ENCODE measurements around the gene INHA. TPM values are rescaled to one million over a fixed set of nuclear protein-coding genes. Genes with fewer than 3 reads are reported as not detected.

INHA gene
- polyA plus RNA-seq, 1 experiment = 0.12 TPM

DNA sequence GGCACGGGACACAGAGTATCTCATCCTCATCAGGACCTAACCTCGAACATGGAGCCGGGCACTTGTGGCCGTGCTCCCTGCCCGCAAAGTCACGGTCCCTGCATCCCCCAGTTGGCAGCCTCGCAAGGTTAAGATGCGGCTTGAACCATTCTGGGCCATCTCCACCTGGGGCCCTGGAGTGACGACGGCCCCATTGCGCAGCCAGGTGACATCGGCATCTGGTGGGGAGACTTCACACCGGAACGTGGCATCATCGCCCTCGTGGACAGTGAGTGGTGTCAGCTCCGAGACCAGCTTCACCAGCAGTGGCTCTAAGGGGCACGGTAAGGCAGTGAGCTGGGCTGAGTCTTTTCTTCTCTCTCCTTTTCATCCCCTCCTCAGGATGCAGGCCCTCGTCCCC is 15.7 kb upstream of the INHA start:
- Histone ChIP-seq H3K4me3 (ENCODE audit: low read depth, low read length) (no peak overlapping the region), H3K9me3 (ENCODE audit: control insufficient read depth, insufficient read depth, low read length) (peaks cover 4% of the 10 kb centered on the region; the same call in 1 of the 2 replicates), H3K27me3 (ENCODE audit: control insufficient read depth, insufficient read depth, low read length) (peaks cover 9% of the 10 kb centered on the region), H3K27ac (ENCODE audit: low read depth, low read length) (no peak overlapping the region)
- ChIA-PET POLR2A (no interaction called here), CTCF (no interaction called here)
- TF ChIP-seq, protein P1, sequence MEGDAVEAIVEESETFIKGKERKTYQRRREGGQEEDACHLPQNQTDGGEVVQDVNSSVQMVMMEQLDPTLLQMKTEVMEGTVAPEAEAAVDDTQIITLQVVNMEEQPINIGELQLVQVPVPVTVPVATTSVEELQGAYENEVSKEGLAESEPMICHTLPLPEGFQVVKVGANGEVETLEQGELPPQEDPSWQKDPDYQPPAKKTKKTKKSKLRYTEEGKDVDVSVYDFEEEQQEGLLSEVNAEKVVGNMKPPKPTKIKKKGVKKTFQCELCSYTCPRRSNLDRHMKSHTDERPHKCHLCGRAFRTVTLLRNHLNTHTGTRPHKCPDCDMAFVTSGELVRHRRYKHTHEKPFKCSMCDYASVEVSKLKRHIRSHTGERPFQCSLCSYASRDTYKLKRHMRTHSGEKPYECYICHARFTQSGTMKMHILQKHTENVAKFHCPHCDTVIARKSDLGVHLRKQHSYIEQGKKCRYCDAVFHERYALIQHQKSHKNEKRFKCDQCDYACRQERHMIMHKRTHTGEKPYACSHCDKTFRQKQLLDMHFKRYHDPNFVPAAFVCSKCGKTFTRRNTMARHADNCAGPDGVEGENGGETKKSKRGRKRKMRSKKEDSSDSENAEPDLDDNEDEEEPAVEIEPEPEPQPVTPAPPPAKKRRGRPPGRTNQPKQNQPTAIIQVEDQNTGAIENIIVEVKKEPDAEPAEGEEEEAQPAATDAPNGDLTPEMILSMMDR (IDR thresholded peaks at IDR 0.05; ENCODE audit: low read depth, low read length) = no peak
- no peak for DNase-seq (ENCODE audit: low read depth, low spot score)

DNA sequence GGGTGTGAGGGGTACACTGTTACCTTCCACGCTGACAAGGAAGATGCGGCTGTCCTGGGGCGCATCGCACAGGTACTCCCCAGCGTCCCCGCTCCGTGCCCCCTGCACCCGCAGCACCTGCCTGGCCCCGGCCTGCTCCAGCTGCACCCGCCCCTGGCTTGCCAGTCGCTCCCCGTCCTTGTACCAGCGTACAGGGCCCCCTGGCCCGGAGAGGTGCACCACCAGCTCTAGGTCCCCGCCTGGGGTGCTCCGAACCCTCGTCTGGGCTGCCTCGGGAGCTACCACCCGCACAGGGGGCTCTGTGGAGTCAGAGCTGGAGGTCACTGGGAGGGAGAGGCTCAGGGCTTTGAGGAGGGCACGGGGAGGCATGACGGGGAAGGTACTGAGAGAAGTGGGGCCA is 14.8 kb upstream of the INHA start:
- no peak overlapping the region for H3K4me3 ChIP-seq (ENCODE audit: low read depth, low read length)
- TF ChIP-seq, protein P1 (IDR thresholded peaks at IDR 0.05; ENCODE audit: low read depth, low read length) = no peak
- no peak overlapping the region for H3K27ac ChIP-seq (ENCODE audit: low read depth, low read length)
- ChIA-PET CTCF (no interaction called here), POLR2A (interaction anchor here (1.6 kb wide), 1 partner anchor 14 kb away, joined by 5 read pairs; the partner anchor contains the start of genes CHPF and TMEM198)
- peaks cover 9% of the 10 kb centered on the region for H3K27me3 ChIP-seq (ENCODE audit: control insufficient read depth, insufficient read depth, low read length)
- DNase-seq (ENCODE audit: low read depth, low spot score) = no peak
- peaks cover 4% of the 10 kb centered on the region; the same call in 1 of the 2 replicates for H3K9me3 ChIP-seq (ENCODE audit: control insufficient read depth, insufficient read depth, low read length)

- no peak for DNase-seq (ENCODE audit: low read depth, low spot score)
- TF ChIP-seq, protein P1 (IDR thresholded peaks at IDR 0.05; ENCODE audit: low read depth, low read length) = no peak
- peaks cover 8% of the 10 kb centered on the region for H3K27me3 ChIP-seq (ENCODE audit: control insufficient read depth, insufficient read depth, low read length)
- H3K9me3 ChIP-seq (ENCODE audit: control insufficient read depth, insufficient read depth, low read length) = peaks cover 4% of the 10 kb centered on the region; the same call in 1 of the 2 replicates
- ChIA-PET CTCF (interaction anchor here (0.5 to 2.2 kb wide), 2 partner anchors 17 to 84 kb away, joined by 5 to 9 read pairs; no protein-coding TSS in a partner anchor), POLR2A (interaction anchor here (0.6 to 1.6 kb wide), 2 partner anchors 14 to 120 kb away, joined by 4 to 5 read pairs; partner anchors contain the start of genes CHPF and TMEM198)
- no peak overlapping the region for H3K4me3 ChIP-seq (ENCODE audit: low read depth, low read length)
- H3K27ac ChIP-seq (ENCODE audit: low read depth, low read length) = no peak overlapping the region
These were observed 14.0 kb upstream of the INHA start for GRCh38 chr2:219557791-219558785.

DNA sequence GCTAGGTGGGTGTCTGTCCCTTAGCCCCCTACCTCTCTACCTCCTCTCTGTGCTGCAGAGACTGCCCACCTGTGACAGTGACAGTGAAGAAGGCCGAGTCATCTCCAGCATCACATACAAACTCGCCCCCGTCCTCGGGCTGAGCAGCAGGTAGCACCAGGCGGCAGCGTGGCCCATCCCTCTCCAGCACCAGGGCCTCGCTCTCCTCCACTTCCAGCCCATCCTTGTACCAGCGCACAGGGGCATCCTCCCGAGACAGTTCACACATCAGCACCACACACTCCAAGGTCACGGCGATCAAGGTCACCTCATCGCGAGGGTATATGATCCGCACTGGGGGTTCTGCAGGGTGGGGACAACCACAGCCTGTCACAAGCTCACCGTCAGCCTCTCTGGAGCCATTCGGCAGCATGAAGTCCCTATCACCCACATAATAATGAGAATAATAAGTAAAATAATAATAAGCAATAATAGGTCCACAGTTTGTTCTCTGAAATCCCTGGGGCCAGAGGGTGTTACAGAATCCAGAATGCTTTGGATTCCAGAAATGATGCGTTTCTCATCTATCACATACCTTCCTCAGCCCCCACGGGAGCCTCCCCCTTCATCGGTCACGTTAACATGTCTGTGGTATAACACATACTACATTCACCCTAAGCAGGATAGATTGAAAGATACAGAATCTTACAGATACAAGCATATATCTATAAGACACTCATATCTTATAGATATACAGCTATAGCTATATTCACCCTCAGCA is 12.8 kb upstream of the INHA start:
- ChIA-PET POLR2A (interaction anchor here (1.6 to 2.3 kb wide), 2 partner anchors 12 to 38 kb away, joined by 7 to 13 read pairs; partner anchors contain the start of genes INHA, OBSL1 and STK11IP), CTCF (interaction anchor here (0.5 to 3.7 kb wide), 35 partner anchors 8 to 1307 kb away, joined by 3 to 38 read pairs (median 4); partner anchors contain the start of genes CHPF, GMPPA, INHA and OBSL1)
- DNase-seq (ENCODE audit: low read depth, low spot score) = no peak
- peaks cover 5% of the 10 kb centered on the region for H3K27me3 ChIP-seq (ENCODE audit: control insufficient read depth, insufficient read depth, low read length)
- no peak overlapping the region for H3K27ac ChIP-seq (ENCODE audit: low read depth, low read length)
- peaks cover 4% of the 10 kb centered on the region; the same call in 1 of the 2 replicates for H3K9me3 ChIP-seq (ENCODE audit: control insufficient read depth, insufficient read depth, low read length)
- no peak overlapping the region for H3K4me3 ChIP-seq (ENCODE audit: low read depth, low read length)
- TF ChIP-seq, protein P1 (IDR thresholded peaks at IDR 0.05; ENCODE audit: low read depth, low read length) = no peak
